GM12878 (cell line): ENCODE results near the gene HTR4. TPM values are rescaled to one million over a fixed set of nuclear protein-coding genes. Genes with fewer than 3 reads are reported as not detected.
A peak's percentile ranks its signal among the peaks of the same experiment; 100 is the strongest.

Experiments used
- ATAC-seq: fragments of 200-7000 bp; cut with Tn5 transposase; 3 replicates; pipeline ENCODE4 v1.9.1; 2020; ENCODE audit warnings: mild to moderate bottlenecking, moderate library complexity
- BruUV-seq: library from RNA; stranded (reverse); fragments of 400-500 nt; replicated peaks from 2 replicates; lab custom pipeline; 2021; lab: Mats Ljungman, UMichigan
- CTCF ChIA-PET: fragments of 300-600 bp; sonication (Branson Sonifier 250); formaldehyde crosslinking; extraction: SDS; loops from one replicate; lab custom pipeline; 2021; ENCODE audit warnings: inconsistent platforms; lab: Yijun Ruan, JAX
- POLR2A ChIA-PET: fragments of 350-600 bp; formaldehyde crosslinking; extraction: SDS; loops from one replicate; lab custom pipeline; 2021; ENCODE audit warnings: inconsistent platforms; lab: Charles Lee
- RAD21 ChIA-PET: fragments of 300-600 bp; sonication (Branson Sonifier 250); formaldehyde crosslinking; loops from one replicate; lab custom pipeline; 2023; ENCODE audit warnings: antibody characterized with exemption; ENCODE audit not compliant: unreplicated experiment; lab: Charles Lee
- SMC1A ChIA-PET: fragments of 300-600 bp; sonication (Branson Sonifier 250); formaldehyde crosslinking; loops from one replicate; lab custom pipeline; 2023; ENCODE audit not compliant: unreplicated experiment, uncharacterized antibody; lab: Charles Lee
- DNase-seq: peaks from one replicate; pipeline ENCODE4 v3.0.0-alpha.2; 2011; ENCODE audit warnings: low read depth, low spot score
- FAIRE-seq: peaks from 3 replicates; lab custom pipeline; 2011; peaks lifted over from hg19 to GRCh38; lab: Jason Lieb, UNC
- H2AFZ ChIP-seq: 2 replicates; pipeline ENCODE4 v1.6.0; 2011; ENCODE audit warnings: low read depth, low read length, control low read depth; ENCODE audit not compliant: control insufficient read depth
- H3K27ac ChIP-seq: 2 replicates; pipeline ENCODE4 v1.5.1; 2011; ENCODE audit warnings: control low read depth; ENCODE audit not compliant: control insufficient read depth, insufficient read depth
- H3K27me3 ChIP-seq, 2 experiments: replicated peaks in 1 of 2; 2 replicates each; pipeline versions ENCODE4 v1.6.0 to v1.6.1; 2011; ENCODE audit warnings: low read length in 1 of 2; ENCODE audit not compliant: control insufficient read depth in 2 of 2, insufficient read depth in 2 of 2
- H3K36me3 ChIP-seq, 2 experiments: 2 replicates each; pipeline ENCODE4 v1.5.1; 2011; ENCODE audit warnings: low read length in 1 of 2; ENCODE audit not compliant: control insufficient read depth in 2 of 2, insufficient read depth in 2 of 2
- H3K4me1 ChIP-seq: 2 replicates; pipeline ENCODE4 v1.6.1; 2011; ENCODE audit warnings: mild to moderate bottlenecking, low read length, moderate library complexity, mixed read lengths; ENCODE audit not compliant: control insufficient read depth, insufficient read depth
- H3K4me2 ChIP-seq: 2 replicates; pipeline ENCODE4 v1.6.0; 2011; ENCODE audit warnings: control low read depth; ENCODE audit not compliant: control insufficient read depth, insufficient read depth
- H3K4me3 ChIP-seq: fragments of 200-600 bp; sonication (generic); 2 replicates; pipeline ENCODE4 v1.5.1; 2016
- H3K79me2 ChIP-seq: 2 replicates; pipeline ENCODE4 v1.6.0; 2011; ENCODE audit warnings: low read length; ENCODE audit not compliant: control insufficient read depth, insufficient read depth
- H3K9ac ChIP-seq: 2 replicates; pipeline ENCODE4 v1.8.0; 2011; ENCODE audit warnings: low read length, control low read depth, mixed read lengths; ENCODE audit not compliant: control insufficient read depth, insufficient read depth
- H3K9me3 ChIP-seq: replicated peaks from 3 replicates; pipeline ENCODE4 v1.5.1; 2011; ENCODE audit warnings: mild to moderate bottlenecking, low read length; ENCODE audit not compliant: control insufficient read depth, insufficient read depth
- H4K20me1 ChIP-seq: 2 replicates; pipeline ENCODE4 v1.6.0; 2011; ENCODE audit not compliant: control insufficient read depth, insufficient read depth
- ASH2L ChIP-seq: fragments of 300-600, 200-600 bp; sonication (generic); IDR thresholded peaks from 2 replicates; pipeline ENCODE4 v1.6.1; 2017; ENCODE audit warnings: low read depth, mild to moderate bottlenecking, borderline replicate concordance
- CEBPB ChIP-seq, 2 experiments: fragments of 150-350 bp in 1 of 2; IDR thresholded peaks; 2 replicates each; pipeline ENCODE4 v1.6.1; 2012 to 2014; ENCODE audit warnings: low read depth in 2 of 2, low read length in 2 of 2, borderline replicate concordance in 1 of 2, inconsistent platforms in 1 of 2
- HSF1 ChIP-seq: fragments of 150-350 bp; IDR thresholded peaks from 2 replicates; pipeline ENCODE4 v1.6.1; 2014; ENCODE audit warnings: mild to moderate bottlenecking, low read depth, low read length
- NBN ChIP-seq: fragments of 450-650 bp; IDR thresholded peaks from 2 replicates; pipeline ENCODE4 v1.6.1; 2016
- PML ChIP-seq: IDR thresholded peaks from 2 replicates; pipeline ENCODE4 v1.6.1; 2012; ENCODE audit warnings: low read length, inconsistent platforms
- POU2F2 ChIP-seq: IDR thresholded peaks from 3 replicates; pipeline ENCODE4 v1.6.1; 2011; ENCODE audit warnings: low read depth, mild to moderate bottlenecking, low read length, borderline replicate concordance
- SKIL ChIP-seq: fragments of 450-650 bp; IDR thresholded peaks from 2 replicates; pipeline ENCODE4 v1.6.1; 2017; ENCODE audit warnings: mild to moderate bottlenecking, low read depth, inconsistent platforms; ENCODE audit not compliant: poor library complexity, severe bottlenecking
- TCF3 ChIP-seq: IDR thresholded peaks from 2 replicates; pipeline ENCODE4 v1.6.1; 2012; ENCODE audit warnings: low read depth, mild to moderate bottlenecking, low read length, borderline replicate concordance; ENCODE audit not compliant: insufficient read depth
- USF2 ChIP-seq: IDR thresholded peaks from 2 replicates; pipeline ENCODE4 v1.6.1; 2011; ENCODE audit warnings: low read depth, low read length, improper control_type of control experiment, borderline replicate concordance
- ZSCAN29 ChIP-seq: fragments of 450-650 bp; IDR thresholded peaks from 2 replicates; pipeline ENCODE4 v1.6.1; 2017; ENCODE audit warnings: mild to moderate bottlenecking, moderate library complexity
- WGBS: methylation state at CpG from one replicate; pipeline ENCODE4 v1.1.6; 2016; ENCODE audit warnings: low lambda C conversion rate; ENCODE audit not compliant: insufficient replicate concordance, insufficient coverage; ENCODE audit errors: missing lambda C conversion rate; 5-methylcytosine and 5-hydroxymethylcytosine counted together
- in situ Hi-C: fragments of 300-500 bp; cut with MboI; formaldehyde crosslinking; loops from 9 replicates; pipeline ENCODE4 v1.14.3; 2018; ENCODE audit warnings: mixed read lengths
- intact Hi-C: fragments of 100-400 bp; cut with micrococcal nuclease; formaldehyde crosslinking; loops from one replicate; pipeline ENCODE4 v1.14.2; 2022; ENCODE audit not compliant: unreplicated experiment
- polyA plus RNA-seq, 11 experiments: library from polyadenylated mRNA; depleted of rRNA in 4 of 11; unstranded in 6 of 11; stranded (reverse) in 5 of 11; fragments of >200 nt; fragmentation: Nextera tagmentation in 4 of 11; fragmentation: Illumina TruSeq in 1 of 11; extraction: Ambion mirVana in 4 of 11; extraction: Trizol in 1 of 11; gene quantifications; 1 replicate in 1 of 11; 2 replicates in 10 of 11; pipeline versions ENCODE4 v1.2.1 to v1.2.3, GENCODE V29; 2011 to 2016; ENCODE audit warnings: inconsistent platforms in 2 of 11, missing spikeins in 2 of 11, low read depth in 1 of 11
- total RNA-seq, 4 experiments: library from RNA; depleted of rRNA in 3 of 4; stranded (reverse); fragments of >200 nt in 3 of 4; fragmentation: Illumina TruSeq in 1 of 4; extraction: Trizol in 1 of 4; gene quantifications; 2 replicates each; pipeline versions ENCODE4 v1.2.1 to v1.2.3, GENCODE V29; 2013 to 2021

Gene HTR4
- total and polyA plus RNA-seq, 10 of the 15 experiments (the other 5 are each of a cell fraction or from before 2014, with no cell fraction given) = not detected

- TF ChIP-seq ASH2L = no peak
- no peak for TF ChIP-seq POU2F2
- TF ChIP-seq TCF3 = no peak
- TF ChIP-seq SKIL = no peak
- TF ChIP-seq, all 136 proteins: peak for 0
Observed at GRCh38 chr5:148542812-148543211, 111.5 kb downstream of the HTR4 start (continued).

- DNase-seq = no peak
- no peak for FAIRE-seq
- Histone ChIP-seq H2AFZ (no peak overlapping the region), H4K20me1 (no peaks in the 10 kb centered on the region), H3K4me3 (no peak overlapping the region), H3K4me2 (no peak overlapping the region), H3K27ac (no peak overlapping the region), H3K27me3 (no peaks in the 10 kb centered on the region), H3K9me3 (no peaks in the 10 kb centered on the region), H3K79me2 (no peaks in the 10 kb centered on the region), H3K36me3 (no peaks in the 10 kb centered on the region), H3K4me1 (no peaks in the 10 kb centered on the region), H3K9ac (no peak overlapping the region)
- WGBS = 31% methylated on average over 6 of the region's 6 CpGs
- ATAC-seq = peak; percentile 59
- ChIA-PET POLR2A (no interaction called here), CTCF (interaction anchor here (0.6 kb wide), 1 partner anchor 138 kb away, joined by 3 read pairs; no protein-coding TSS in a partner anchor), SMC1A (no interaction called here), RAD21 (no interaction called here)
- in situ Hi-C loops = no loop called here
- no TSS peak for BruUV-seq
- no peak for TF ChIP-seq USF2
- TF ChIP-seq ZSCAN29 = no peak
- TF ChIP-seq HSF1 = no peak
- TF ChIP-seq PML = no peak
- TF ChIP-seq NBN = no peak
- TF ChIP-seq CEBPB (IDR thresholded peaks at IDR 0.05; ENCODE audit: borderline replicate concordance in 1 of 2, low read depth in 2 of 2, low read length in 2 of 2) = no peak
- intact Hi-C loops = no loop called here
Observed at GRCh38 chr5:148541054-148541835, 113.1 kb downstream of the HTR4 start.
